Breast epithelium (tissue), 4 donors: Measurements from ENCODE around the gene AXIN2. TPM values are rescaled to one million over a fixed set of nuclear protein-coding genes. Genes with fewer than 3 reads are reported as not detected.

Experiments used
- DNase-seq, 2 donors: peaks; one replicate each; pipeline ENCODE4 v3.0.0-alpha.2; 2019; ENCODE audit warnings: low spot score in 2 of 2
- H3K27ac ChIP-seq, 2 donors: fragments of 200-600 bp; sonication (generic) in 1 of 2; one replicate each; pipeline ENCODE4 v1.5.1; 2016 to 2019; ENCODE audit warnings: mild to moderate bottlenecking in 1 of 2
- H3K27me3 ChIP-seq, 2 donors: fragments of 200-600 bp; sonication (generic) in 1 of 2; one replicate each; pipeline versions ENCODE4 v1.5.1 to v1.6.0; 2017 to 2019; ENCODE audit warnings: control low read depth in 1 of 2, mild to moderate bottlenecking in 1 of 2
- H3K36me3 ChIP-seq: fragments of 200-600 bp; one replicate; pipeline ENCODE4 v1.5.1; 2019
- H3K4me1 ChIP-seq, 2 donors: fragments of 200-600 bp; sonication (generic); one replicate each; pipeline ENCODE4 v1.5.1; 2016 to 2019; ENCODE audit warnings: control low read depth in 1 of 2
- H3K4me3 ChIP-seq, 3 donors: fragments of 200-600 bp; sonication (generic); 1 replicate in 2 of 3; 2 replicates in 1 of 3; pipeline ENCODE4 v1.5.1; 2016 to 2019; ENCODE audit warnings: mild to moderate bottlenecking in 3 of 3, moderate library complexity in 2 of 3
- H3K9me3 ChIP-seq, 2 donors: fragments of 200-600 bp; sonication (generic) in 1 of 2; one replicate each; pipeline ENCODE4 v1.5.1; 2016 to 2019; ENCODE audit warnings: control low read depth in 1 of 2
- POLR2A ChIP-seq: fragments of 450-650 bp; IDR thresholded peaks from one replicate; pipeline ENCODE4 v1.6.1; 2016; ENCODE audit warnings: antibody characterized with exemption, mild to moderate bottlenecking, moderate library complexity
- POLR2AphosphoS5 ChIP-seq, 3 donors: sonication (generic); formaldehyde crosslinking; IDR thresholded peaks; one replicate each; pipeline ENCODE4 v1.6.1; 2017; ENCODE audit warnings: antibody characterized with exemption in 3 of 3
- intact Hi-C: fragments of 100-400 bp; cut with DNase I; formaldehyde crosslinking; loops from one replicate; pipeline ENCODE4 v1.15.1; 2023; ENCODE audit warnings: low total_unique reads
- total RNA-seq, 3 donors: library from RNA; depleted of rRNA; stranded (reverse); fragments of >200 nt; gene quantifications; one replicate each; pipeline ENCODE4 v1.1.0, GENCODE V29; 2016
- TF ChIP-seq, protein P1 (sequence below), 3 donors: fragments of 450-650 bp; IDR thresholded peaks; one replicate each; pipeline ENCODE4 v1.5.1; 2016 to 2017; ENCODE audit warnings: antibody characterized with exemption in 3 of 3, mild to moderate bottlenecking in 3 of 3, moderate library complexity in 3 of 3

Gene AXIN2
- total RNA-seq, 3 donors from 2014 or later: 8.3 to 13.1 (median 10.5) TPM

DNA sequence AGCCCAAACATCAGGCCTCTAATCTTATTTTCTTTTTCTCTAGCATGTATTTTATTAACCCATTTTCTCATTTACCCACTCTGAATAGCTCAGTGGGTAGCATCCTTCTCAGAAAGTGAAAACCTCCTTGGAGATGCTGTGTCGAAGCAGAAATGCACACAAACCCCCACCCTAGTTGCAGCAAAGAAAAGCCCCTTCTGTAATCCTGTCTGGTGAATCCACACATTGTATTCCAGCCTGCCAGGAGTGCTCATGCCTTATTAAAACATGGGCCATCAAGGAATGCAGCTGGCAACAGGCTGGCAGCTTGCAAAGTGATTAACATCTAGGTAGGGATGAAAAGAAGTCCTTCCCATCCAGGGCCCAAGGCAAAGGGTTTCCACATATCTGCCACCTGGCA is 39.7 kb upstream of the AXIN2 start:
- Histone ChIP-seq H3K9me3 (no peaks in the 10 kb centered on the region), H3K36me3 (no peaks in the 10 kb centered on the region), H3K4me3 (no peak overlapping the region), H3K27ac (no peak overlapping the region), H3K4me1 (no peaks in the 10 kb centered on the region), H3K27me3 (no peaks in the 10 kb centered on the region)
- TF ChIP-seq POLR2A (no peak), POLR2AphosphoS5 (IDR thresholded peaks at IDR 0.05) (no peak)
- TF ChIP-seq, protein P1, sequence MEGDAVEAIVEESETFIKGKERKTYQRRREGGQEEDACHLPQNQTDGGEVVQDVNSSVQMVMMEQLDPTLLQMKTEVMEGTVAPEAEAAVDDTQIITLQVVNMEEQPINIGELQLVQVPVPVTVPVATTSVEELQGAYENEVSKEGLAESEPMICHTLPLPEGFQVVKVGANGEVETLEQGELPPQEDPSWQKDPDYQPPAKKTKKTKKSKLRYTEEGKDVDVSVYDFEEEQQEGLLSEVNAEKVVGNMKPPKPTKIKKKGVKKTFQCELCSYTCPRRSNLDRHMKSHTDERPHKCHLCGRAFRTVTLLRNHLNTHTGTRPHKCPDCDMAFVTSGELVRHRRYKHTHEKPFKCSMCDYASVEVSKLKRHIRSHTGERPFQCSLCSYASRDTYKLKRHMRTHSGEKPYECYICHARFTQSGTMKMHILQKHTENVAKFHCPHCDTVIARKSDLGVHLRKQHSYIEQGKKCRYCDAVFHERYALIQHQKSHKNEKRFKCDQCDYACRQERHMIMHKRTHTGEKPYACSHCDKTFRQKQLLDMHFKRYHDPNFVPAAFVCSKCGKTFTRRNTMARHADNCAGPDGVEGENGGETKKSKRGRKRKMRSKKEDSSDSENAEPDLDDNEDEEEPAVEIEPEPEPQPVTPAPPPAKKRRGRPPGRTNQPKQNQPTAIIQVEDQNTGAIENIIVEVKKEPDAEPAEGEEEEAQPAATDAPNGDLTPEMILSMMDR (IDR thresholded peaks at IDR 0.05): no peak
- DNase-seq: peak in 1 of 2 donors; percentile 18
- intact Hi-C loops: no loop called here

DNA sequence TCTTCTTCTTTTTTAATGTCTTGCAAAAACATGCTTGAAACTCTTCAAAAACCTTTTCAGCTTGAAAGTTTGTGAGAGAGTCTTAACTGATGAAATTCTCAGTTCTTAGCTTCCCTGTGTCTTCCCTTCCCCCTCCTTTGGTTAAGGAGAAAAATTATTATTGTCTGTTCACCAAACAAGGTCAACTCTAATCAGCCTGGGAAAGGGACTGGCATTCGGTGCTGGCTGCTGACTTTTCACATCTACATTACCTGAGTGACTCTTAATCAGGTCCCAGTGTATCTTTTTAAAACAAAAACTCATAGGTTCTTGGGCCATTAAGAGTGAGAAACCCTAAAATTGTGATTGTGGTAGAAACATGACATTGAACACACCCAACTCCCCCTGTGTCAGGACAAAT is 39.1 kb upstream of the AXIN2 start:
- no peak overlapping the region for H3K4me3 ChIP-seq
- intact Hi-C loops: no loop called here
- no peaks in the 10 kb centered on the region for H3K9me3 ChIP-seq
- no peak overlapping the region for H3K27ac ChIP-seq
- H3K4me1 ChIP-seq: no peaks in the 10 kb centered on the region
- no peaks in the 10 kb centered on the region for H3K27me3 ChIP-seq
- DNase-seq: no peak
- TF ChIP-seq, protein P1 (IDR thresholded peaks at IDR 0.05): no peak
- TF ChIP-seq POLR2A (no peak), POLR2AphosphoS5 (IDR thresholded peaks at IDR 0.05) (no peak)
- no peaks in the 10 kb centered on the region for H3K36me3 ChIP-seq

DNA sequence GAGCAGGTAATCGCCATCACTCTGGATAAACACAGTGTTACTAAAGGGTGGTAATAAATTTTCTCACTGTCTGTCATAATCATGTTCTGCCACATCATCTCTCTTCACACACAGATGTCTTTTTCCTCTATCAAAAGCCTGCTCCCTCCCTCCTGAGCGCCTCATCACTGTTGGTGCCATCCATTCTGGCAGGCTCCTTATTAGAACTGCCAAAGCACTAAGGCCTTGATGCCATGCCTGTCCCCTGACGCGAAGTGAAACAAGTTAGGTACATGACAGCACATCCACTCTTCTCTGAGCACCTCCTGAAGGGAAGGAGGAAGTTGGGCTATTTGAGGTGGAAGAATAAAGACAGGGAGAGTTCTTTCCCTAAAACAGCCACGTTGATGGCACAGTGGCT is 38.2 kb upstream of the AXIN2 start:
- H3K27ac ChIP-seq: peak overlapping the region; percentile 1 to 12
- H3K27me3 ChIP-seq: no peaks in the 10 kb centered on the region
- H3K36me3 ChIP-seq: no peaks in the 10 kb centered on the region
- DNase-seq: no peak
- no peaks in the 10 kb centered on the region for H3K4me1 ChIP-seq
- no peak overlapping the region for H3K4me3 ChIP-seq
- no peaks in the 10 kb centered on the region for H3K9me3 ChIP-seq
- TF ChIP-seq, protein P1 (IDR thresholded peaks at IDR 0.05): no peak
- TF ChIP-seq POLR2A (no peak), POLR2AphosphoS5 (IDR thresholded peaks at IDR 0.05) (no peak)
- intact Hi-C loops: no loop called here

DNA sequence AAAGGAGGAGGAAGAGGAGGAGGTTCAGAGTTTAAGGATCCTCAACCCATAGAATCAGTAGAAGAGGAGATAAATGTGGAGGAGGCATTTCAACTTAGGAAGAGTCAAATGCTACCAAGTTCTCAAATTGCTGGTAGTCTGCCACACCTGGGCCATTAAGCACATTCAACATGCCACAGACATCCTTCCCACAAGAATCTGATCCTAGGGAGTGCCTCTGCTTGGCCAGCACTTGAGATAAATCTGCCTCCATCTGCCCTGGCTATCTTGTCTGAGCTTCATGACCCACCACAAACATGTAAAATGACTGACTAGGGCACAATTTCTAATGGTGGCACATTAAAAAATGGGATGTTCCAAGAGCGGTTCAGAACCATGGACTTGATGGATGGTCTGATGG is 37.3 kb upstream of the AXIN2 start:
- DNase-seq: no peak
- intact Hi-C loops: no loop called here
- H3K9me3 ChIP-seq: no peaks in the 10 kb centered on the region
- no peaks in the 10 kb centered on the region for H3K36me3 ChIP-seq
- no peaks in the 10 kb centered on the region for H3K4me1 ChIP-seq
- no peaks in the 10 kb centered on the region for H3K27me3 ChIP-seq
- no peak overlapping the region for H3K27ac ChIP-seq
- no peak for TF ChIP-seq POLR2A
- TF ChIP-seq, protein P1 (IDR thresholded peaks at IDR 0.05): no peak
- no peak for TF ChIP-seq POLR2AphosphoS5 (IDR thresholded peaks at IDR 0.05)
- H3K4me3 ChIP-seq: no peak overlapping the region

DNA sequence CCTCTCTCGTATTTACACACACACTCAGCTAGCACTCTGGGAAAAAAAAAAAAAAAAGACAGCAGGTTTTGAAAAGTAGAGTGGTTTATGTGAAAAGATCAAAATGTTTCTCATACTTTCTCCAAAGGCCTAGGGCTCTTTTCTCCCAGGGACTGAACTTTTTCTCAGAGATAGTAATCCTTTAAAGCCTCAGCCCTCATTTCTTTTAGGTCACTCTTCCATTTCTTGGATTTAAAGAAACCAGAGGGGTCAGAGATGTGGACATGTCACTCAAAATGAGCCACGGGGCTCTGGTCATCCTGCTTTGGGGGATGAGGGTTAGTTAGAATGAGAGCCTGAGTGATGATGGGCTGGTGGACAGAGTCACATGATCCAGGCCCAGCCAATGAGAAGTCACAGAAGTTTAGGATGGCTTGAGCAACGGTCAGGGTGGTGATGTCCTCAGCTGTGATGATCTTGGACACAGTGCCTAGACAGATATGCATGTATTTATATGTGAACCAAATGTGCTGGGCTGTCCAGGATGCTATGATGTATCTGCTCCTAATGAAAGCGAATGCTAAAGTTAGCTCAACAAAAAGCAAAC is 33.7 kb upstream of the AXIN2 start:
- no peak overlapping the region for H3K4me3 ChIP-seq
- DNase-seq: no peak

More for the DNA sequence above, 33.7 kb upstream of the AXIN2 start:
- H3K9me3 ChIP-seq: no peaks in the 10 kb centered on the region
- H3K27ac ChIP-seq: peak overlapping the region in 1 of 2 donors; percentile 32
- no peaks in the 10 kb centered on the region for H3K36me3 ChIP-seq
- no peaks in the 10 kb centered on the region for H3K27me3 ChIP-seq
- H3K4me1 ChIP-seq: no peaks in the 10 kb centered on the region
- intact Hi-C loops: no loop called here
- TF ChIP-seq POLR2AphosphoS5 (IDR thresholded peaks at IDR 0.05) (no peak), POLR2A (no peak)
- TF ChIP-seq, protein P1 (IDR thresholded peaks at IDR 0.05): no peak
